Ovary (tissue), 9 donors: ENCODE results near the gene RBBP8. TPM values are rescaled to one million over a fixed set of nuclear protein-coding genes. Genes with fewer than 3 reads are reported as not detected.

Experiments
- DNase-seq, 5 donors: peaks; one replicate each; pipeline ENCODE4 v3.0.0-alpha.2; 2019 to 2020
- H3K27ac ChIP-seq, 2 donors: fragments of 200-600 bp; one replicate each; pipeline versions ENCODE4 v1.5.1 to v1.8.0; 2019 to 2022
- H3K27me3 ChIP-seq: fragments of 200-600 bp; one replicate; pipeline ENCODE4 v1.8.0; 2022
- H3K36me3 ChIP-seq: fragments of 200-600 bp; sonication (generic); one replicate; pipeline ENCODE4 v1.5.1; 2019
- H3K4me1 ChIP-seq: one replicate; pipeline ENCODE4 v1.8.1; 2013; ENCODE audit warnings: mild to moderate bottlenecking, moderate library complexity; ENCODE audit not compliant: insufficient read depth
- H3K4me3 ChIP-seq: fragments of 200-600 bp; sonication (generic); one replicate; pipeline ENCODE4 v1.5.1; 2017
- H3K9me3 ChIP-seq, 2 donors: fragments of 200-600 bp in 1 of 2; sonication (generic) in 1 of 2; one replicate each; pipeline versions ENCODE4 v1.5.1 to v1.8.1; 2013 to 2019; ENCODE audit warnings: mild to moderate bottlenecking in 1 of 2, moderate library complexity in 1 of 2
- EP300 ChIP-seq: sonication (generic); formaldehyde crosslinking; IDR thresholded peaks from one replicate; pipeline ENCODE4 v1.6.1; 2017; ENCODE audit warnings: antibody characterized with exemption
- POLR2A ChIP-seq: fragments of 450-650 bp; IDR thresholded peaks from one replicate; pipeline ENCODE4 v1.6.1; 2017; ENCODE audit warnings: antibody characterized with exemption, mild to moderate bottlenecking, moderate library complexity
- WGBS, 3 donors: extraction: QIAGEN DNeasy Blood & Tissue Kit in 1 of 3; methylation state at CpG; one replicate each; pipeline versions ENCODE4 v1.1.5 to v1.1.7; 2013 to 2017; 5-methylcytosine and 5-hydroxymethylcytosine counted together
- intact Hi-C, 4 donors: fragments of 100-400 bp; cut with DNase I; formaldehyde crosslinking; loops; one replicate each; pipeline versions ENCODE4 v1.11.0 to v1.15.1; 2022 to 2023
- polyA plus RNA-seq, 2 donors: library from polyadenylated mRNA; stranded (reverse); fragments of 200-250 nt in 1 of 2; fragments of 350-450 nt in 1 of 2; fragmentation: Illumina TruSeq in 1 of 2; extraction: RNeasy Lipid Tissue Mini Kit (QIAGEN cat#74804) in 1 of 2; gene quantifications; one replicate each; pipeline ENCODE4 v1.2.3, GENCODE V29; 2013 to 2014
- total RNA-seq, 7 donors: library from RNA; depleted of rRNA in 2 of 7; stranded (reverse); fragments of >200 nt in 2 of 7; fragmentation: NEBNext Ultra II Directional in 3 of 7; extraction: Animal tissue kit (Norgen Biotek cat#: 25700) in 3 of 7; gene quantifications; one replicate each; pipeline versions ENCODE4 v1.1.0 to v1.2.4, GENCODE V29; 2016 to 2023
- TF ChIP-seq, protein P1 (sequence below), 3 donors: fragments of 450-650 bp in 2 of 3; fragments of 200-600 bp in 1 of 3; IDR thresholded peaks; one replicate each; pipeline versions ENCODE4 v1.5.1 to v1.8.0; 2016 to 2022; ENCODE audit warnings: antibody characterized with exemption in 3 of 3, mild to moderate bottlenecking in 1 of 3
- donor health status: DM: no; HTN: no; CAD: no; lungs with moderate emphysema.
- donor health status: DM: no; HTN: no; CAD: no.
- donor health status: Bipolar disorder and iron deficiency.
- donor health status: DM: yes; HTN: yes; CAD: no.
- donor health status: DM: no; HTN: no; CAD: no.
- donor health status: DM: yes; HTN: yes; CAD: no.

The RBBP8 gene
- total and polyA plus RNA-seq, 9 donors, result 7.3 to 59.4 (median 13.6) TPM

DNA sequence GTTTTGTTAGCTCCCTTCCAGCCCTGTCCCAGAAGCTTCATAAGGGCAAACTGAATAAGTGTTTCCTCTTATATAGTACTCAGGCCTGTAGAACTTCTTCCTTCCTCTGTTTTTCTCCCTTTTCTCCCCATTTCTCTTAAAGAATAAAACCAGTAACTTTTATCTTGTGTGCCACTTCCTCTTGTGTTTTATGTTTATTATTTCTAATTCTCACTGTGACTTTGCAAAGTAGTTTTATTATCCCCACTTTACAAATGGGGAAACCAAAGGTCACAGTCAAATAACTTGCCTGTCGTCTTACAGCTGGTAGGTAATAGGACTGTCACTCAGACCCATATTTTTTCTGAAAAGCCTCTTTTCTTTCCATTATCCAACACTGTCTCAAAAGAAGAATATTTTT, 42.4 kb downstream of the RBBP8 start:
- no peaks in the 10 kb centered on the region for H3K36me3 ChIP-seq

DNA sequence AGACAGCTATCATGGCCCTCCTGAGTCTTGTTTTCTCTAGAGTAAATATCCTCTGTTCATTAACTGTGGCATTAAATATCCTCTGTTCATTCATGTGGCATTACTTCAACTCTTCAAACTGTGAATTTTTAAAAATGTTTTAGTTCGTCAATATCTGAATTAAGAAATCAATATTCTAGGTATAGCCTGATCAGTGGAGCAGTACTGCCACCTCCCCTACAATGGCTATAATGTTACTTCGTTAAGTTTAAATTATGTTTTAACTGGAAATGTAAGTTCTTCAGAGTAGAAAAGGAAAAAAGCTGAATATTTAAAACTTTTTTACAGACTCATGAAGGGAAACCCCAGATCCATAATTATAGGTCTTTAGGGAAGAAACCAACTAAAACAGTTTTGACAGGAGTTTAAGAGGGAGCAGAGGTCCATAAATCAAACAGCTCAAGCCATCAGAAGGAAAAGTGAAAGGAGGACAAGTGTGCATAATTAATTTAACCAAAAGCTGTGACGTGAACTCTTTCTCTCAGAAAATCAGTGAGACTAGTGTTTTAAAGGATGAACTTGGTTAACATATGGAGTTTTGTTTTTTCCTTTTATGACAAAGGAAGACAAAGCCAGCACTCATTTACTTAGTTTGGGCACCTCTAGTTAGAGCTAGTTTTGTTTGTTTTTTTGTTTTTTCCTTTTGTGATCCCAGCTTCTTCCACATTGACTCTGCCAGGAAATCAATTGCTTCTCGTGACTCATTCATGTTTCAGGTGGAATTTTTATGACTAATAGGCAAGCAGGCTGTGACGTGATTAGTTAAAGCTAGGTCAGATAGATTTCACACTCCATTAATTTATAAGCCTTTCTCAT, 44.9 kb downstream of the RBBP8 start:
- no peaks in the 10 kb centered on the region for H3K36me3 ChIP-seq
- no peak overlapping the region for H3K27ac ChIP-seq
- H3K4me1 ChIP-seq, result no peaks in the 10 kb centered on the region
- no peaks in the 10 kb centered on the region for H3K27me3 ChIP-seq
- intact Hi-C loops, result no loop called here
- 69 to 76% (median 74%) methylated on average over 5 of the region's 5 CpGs for WGBS, 3 donors
- no peaks in the 10 kb centered on the region for H3K9me3 ChIP-seq
- TF ChIP-seq, protein P1, sequence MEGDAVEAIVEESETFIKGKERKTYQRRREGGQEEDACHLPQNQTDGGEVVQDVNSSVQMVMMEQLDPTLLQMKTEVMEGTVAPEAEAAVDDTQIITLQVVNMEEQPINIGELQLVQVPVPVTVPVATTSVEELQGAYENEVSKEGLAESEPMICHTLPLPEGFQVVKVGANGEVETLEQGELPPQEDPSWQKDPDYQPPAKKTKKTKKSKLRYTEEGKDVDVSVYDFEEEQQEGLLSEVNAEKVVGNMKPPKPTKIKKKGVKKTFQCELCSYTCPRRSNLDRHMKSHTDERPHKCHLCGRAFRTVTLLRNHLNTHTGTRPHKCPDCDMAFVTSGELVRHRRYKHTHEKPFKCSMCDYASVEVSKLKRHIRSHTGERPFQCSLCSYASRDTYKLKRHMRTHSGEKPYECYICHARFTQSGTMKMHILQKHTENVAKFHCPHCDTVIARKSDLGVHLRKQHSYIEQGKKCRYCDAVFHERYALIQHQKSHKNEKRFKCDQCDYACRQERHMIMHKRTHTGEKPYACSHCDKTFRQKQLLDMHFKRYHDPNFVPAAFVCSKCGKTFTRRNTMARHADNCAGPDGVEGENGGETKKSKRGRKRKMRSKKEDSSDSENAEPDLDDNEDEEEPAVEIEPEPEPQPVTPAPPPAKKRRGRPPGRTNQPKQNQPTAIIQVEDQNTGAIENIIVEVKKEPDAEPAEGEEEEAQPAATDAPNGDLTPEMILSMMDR (IDR thresholded peaks at IDR 0.05), result no peak
- no peak for TF ChIP-seq POLR2A
- no peak for TF ChIP-seq EP300
- DNase-seq, result no peak
- H3K4me3 ChIP-seq, result no peak overlapping the region

More for the DNA sequence above, 42.4 kb downstream of the RBBP8 start:
- 80 to 94% (median 91%) methylated on average over 1 of the region's 1 CpG for WGBS, 3 donors
- intact Hi-C loops, result no loop called here
- Histone ChIP-seq H3K4me3 (no peak overlapping the region), H3K27ac (no peak overlapping the region), H3K9me3 (no peaks in the 10 kb centered on the region), H3K4me1 (no peaks in the 10 kb centered on the region), H3K27me3 (no peaks in the 10 kb centered on the region)
- TF ChIP-seq, protein P1 (IDR thresholded peaks at IDR 0.05), result no peak
- TF ChIP-seq POLR2A, result no peak
- no peak for TF ChIP-seq EP300
- no peak for DNase-seq

DNA sequence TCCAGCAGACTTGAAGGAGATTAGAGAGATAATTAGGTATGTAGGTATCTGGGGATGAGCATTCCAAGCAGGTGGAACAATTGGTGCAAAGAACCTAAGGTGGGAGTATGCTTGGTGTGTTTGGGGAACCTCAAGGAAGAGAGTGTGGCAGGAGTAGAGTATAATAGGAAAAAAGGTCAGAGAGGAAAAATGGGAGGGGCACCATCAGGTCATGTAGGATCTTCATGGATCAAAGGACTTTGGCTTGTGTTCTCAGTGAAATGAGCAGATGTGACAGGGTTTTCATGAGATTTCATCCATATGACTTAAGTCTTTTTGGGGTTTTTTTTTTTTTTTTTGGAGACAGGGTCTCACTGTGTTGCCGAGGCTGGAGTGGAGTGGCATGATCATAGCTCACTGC, 47.3 kb downstream of the RBBP8 start:
- DNase-seq, result no peak
- no peak overlapping the region for H3K27ac ChIP-seq
- no peaks in the 10 kb centered on the region for H3K36me3 ChIP-seq
- H3K4me1 ChIP-seq, result no peaks in the 10 kb centered on the region
- intact Hi-C loops, result loop anchor here in 2 of 4 donors (5.0 to 10.0 kb wide), 2 partner anchors 176 to 183 kb away; no protein-coding TSS in a partner anchor
- no peak for TF ChIP-seq POLR2A
- no peak for TF ChIP-seq EP300
- TF ChIP-seq, protein P1 (IDR thresholded peaks at IDR 0.05), result no peak
- no peaks in the 10 kb centered on the region for H3K27me3 ChIP-seq
- H3K9me3 ChIP-seq, result no peaks in the 10 kb centered on the region
- no peak overlapping the region for H3K4me3 ChIP-seq
- 83 to 100% (median 96%) methylated on average over 1 of the region's 1 CpG for WGBS, 3 donors

DNA sequence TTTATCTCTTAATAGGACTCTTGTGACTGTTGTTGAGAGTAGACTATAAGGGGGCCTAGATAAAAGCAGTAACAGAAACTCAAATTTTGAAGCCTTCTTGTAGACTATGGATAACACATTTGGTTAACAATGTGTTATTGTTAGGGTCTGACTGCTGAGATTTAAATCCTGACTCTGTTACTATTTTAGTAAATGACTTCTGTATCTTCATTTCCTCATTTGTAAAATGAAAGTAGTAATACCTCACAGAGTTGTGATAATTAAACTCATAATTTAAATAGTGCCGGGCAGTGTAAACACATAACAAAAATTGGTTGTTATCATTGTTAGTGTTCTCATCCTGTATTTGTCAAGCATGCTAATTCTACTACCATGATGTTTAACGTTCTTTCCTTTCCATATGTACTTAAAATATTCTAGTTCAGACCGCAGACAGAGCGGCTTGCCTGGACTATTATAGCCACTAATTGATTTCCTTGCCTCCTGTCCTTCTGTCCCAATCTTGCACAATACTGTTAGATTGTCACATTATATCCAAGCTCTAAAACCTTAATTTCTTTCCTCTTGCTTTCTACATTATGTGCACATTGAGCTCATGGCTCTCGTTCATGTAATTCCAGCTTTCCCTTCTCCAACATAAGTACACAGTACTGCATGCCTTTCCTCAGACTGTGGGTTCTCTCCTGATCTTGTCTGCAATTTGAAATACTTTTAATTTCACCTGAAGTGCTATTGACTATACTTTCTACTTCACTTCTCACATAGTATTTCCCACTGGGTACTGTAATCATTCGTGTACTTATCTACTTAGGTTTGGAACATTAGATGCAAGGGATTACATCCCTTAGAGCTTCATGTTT, 48.4 kb downstream of the RBBP8 start:
- Histone ChIP-seq H3K36me3 (no peaks in the 10 kb centered on the region), H3K4me1 (no peaks in the 10 kb centered on the region), H3K27ac (no peak overlapping the region), H3K4me3 (no peak overlapping the region), H3K27me3 (no peaks in the 10 kb centered on the region), H3K9me3 (no peaks in the 10 kb centered on the region)
- DNase-seq, result no peak
- intact Hi-C loops, result loop anchor here in 2 of 4 donors (5.0 to 10.0 kb wide), 2 partner anchors 177 to 184 kb away; no protein-coding TSS in a partner anchor
- TF ChIP-seq, protein P1 (IDR thresholded peaks at IDR 0.05), result no peak
- TF ChIP-seq POLR2A (no peak), EP300 (no peak)
- 67 to 76% (median 72%) methylated on average over 6 of the region's 6 CpGs for WGBS, 3 donors
